GM23338 (cell line): ENCODE data around the gene NDUFAF8.

ENCODE experiments used
- CREB1 ChIP-seq: fragments of 250-450 bp; sonication (Bioruptor Pico); IDR thresholded peaks from 2 replicates; pipeline ENCODE4 v1.5.0; 2020; ENCODE audit warnings: low read depth, mild to moderate bottlenecking, moderate library complexity
- CTCF ChIP-seq, 2 experiments: fragments of 200-600 bp in 1 of 2; sonication (generic) in 1 of 2; conservative IDR thresholded peaks; 2 replicates each; pipeline versions ENCODE4 v1.5.1 to v1.6.1; 2016 to 2017; ENCODE audit warnings: antibody characterized with exemption in 2 of 2, low read depth in 2 of 2, mild to moderate bottlenecking in 2 of 2, moderate library complexity in 1 of 2
- EZH2 ChIP-seq: fragments of 200-600 bp; sonication (generic); IDR thresholded peaks from one replicate; pipeline ENCODE4 v1.8.0; 2017; ENCODE audit warnings: antibody characterized with exemption, mild to moderate bottlenecking, low read depth; ENCODE audit not compliant: unreplicated experiment
- EZH2phosphoT487 ChIP-seq: fragments of 200-600 bp; sonication (generic); IDR thresholded peaks from one replicate; pipeline ENCODE4 v1.8.1; 2018; ENCODE audit warnings: antibody characterized with exemption; ENCODE audit not compliant: unreplicated experiment
- JUNB ChIP-seq: IDR thresholded peaks from one replicate; pipeline ENCODE4 v1.6.1; 2016; ENCODE audit warnings: antibody characterized with exemption; ENCODE audit not compliant: unreplicated experiment
- NANOG ChIP-seq: IDR thresholded peaks from 2 replicates; pipeline ENCODE4 v1.6.1; 2016; ENCODE audit warnings: antibody characterized with exemption, borderline replicate concordance
- POLR2AphosphoS5 ChIP-seq: IDR thresholded peaks from 2 replicates; pipeline ENCODE4 v1.6.1; 2016; ENCODE audit warnings: antibody characterized with exemption, low read depth
- REST ChIP-seq: IDR thresholded peaks from one replicate; pipeline ENCODE4 v1.6.1; 2018; ENCODE audit warnings: antibody characterized with exemption; ENCODE audit not compliant: unreplicated experiment
- STAT1 ChIP-seq: IDR thresholded peaks from one replicate; pipeline ENCODE4 v1.6.1; 2016; ENCODE audit warnings: antibody characterized with exemption; ENCODE audit not compliant: unreplicated experiment

- TF ChIP-seq CTCF (conservative IDR thresholded peaks at IDR 0.05; ENCODE audit: low read depth in 2 of 2), result peak; percentile 26 to 69
- TF ChIP-seq EZH2, result no peak
- TF ChIP-seq NANOG, result no peak
- no peak for TF ChIP-seq EZH2phosphoT487
- TF ChIP-seq POLR2AphosphoS5, result no peak
- TF ChIP-seq STAT1, result no peak
- TF ChIP-seq REST, result no peak
- no peak for TF ChIP-seq CREB1 (CRISPR knock-in tag)
- TF ChIP-seq JUNB, result no peak
These were observed 49.2 kb upstream of the NDUFAF8 start for GRCh38 chr17:81189670-81190530.
